Left lung (tissue), 10 donors: Measurements from ENCODE around the gene SPRY4. TPM values are rescaled to one million over a fixed set of nuclear protein-coding genes. Genes with fewer than 3 reads are reported as not detected.
A peak's percentile ranks its signal among the peaks of the same experiment; 100 is the strongest.

Experiments used
- ATAC-seq: fragments of 200-7000 bp; cut with Tn5 transposase; one replicate; pipeline ENCODE4 v1.9.1; 2020; ENCODE audit warnings: moderate library complexity
- DNase-seq, 4 donors: peaks; one replicate each; pipeline ENCODE4 v3.0.0-alpha.2; 2013 to 2020
- H3K27ac ChIP-seq, 2 donors: fragments of 200-600 bp; sonication (generic) in 1 of 2; one replicate each; pipeline versions ENCODE4 v1.5.0 to v1.8.0; 2020 to 2021
- H3K27me3 ChIP-seq, 2 donors: fragments of 200-600 bp; sonication (generic) in 1 of 2; one replicate each; pipeline versions ENCODE4 v1.5.0 to v1.8.0; 2020 to 2021
- H3K36me3 ChIP-seq, 2 donors: fragments of 200-600 bp; sonication (generic) in 1 of 2; one replicate each; pipeline versions ENCODE4 v1.5.0 to v1.8.0; 2020 to 2021
- H3K4me1 ChIP-seq, 2 donors: fragments of 200-600 bp; one replicate each; pipeline ENCODE4 v1.8.0; 2021
- H3K4me3 ChIP-seq, 2 donors: fragments of 200-600 bp; sonication (generic) in 1 of 2; one replicate each; pipeline versions ENCODE4 v1.5.0 to v1.8.0; 2020 to 2021; ENCODE audit warnings: mild to moderate bottlenecking in 1 of 2
- H3K9me3 ChIP-seq, 2 donors: fragments of 200-600 bp; sonication (generic) in 1 of 2; one replicate each; pipeline versions ENCODE4 v1.5.0 to v1.8.0; 2020 to 2021
- intact Hi-C, 2 donors: fragments of 100-400 bp; cut with DNase I; formaldehyde crosslinking; loops; one replicate each; pipeline versions ENCODE4 v1.11.2 to v1.14.2; 2022
- polyA plus RNA-seq, 6 donors: library from polyadenylated mRNA; unstranded; fragments of 120-200 nt; gene quantifications; one replicate each; pipeline ENCODE4 v1.2.1, GENCODE V29; 2013; ENCODE audit not compliant: insufficient read length in 6 of 6
- total RNA-seq, 2 donors: library from RNA; stranded (reverse); fragmentation: NEBNext Ultra II Directional; extraction: Animal tissue kit (Norgen Biotek cat#: 25700); gene quantifications; one replicate each; pipeline ENCODE4 v1.2.1, GENCODE V29; 2021
- TF ChIP-seq, protein P1 (sequence below), 2 donors: fragments of 200-600 bp; sonication (generic) in 1 of 2; IDR thresholded peaks; one replicate each; pipeline versions ENCODE4 v1.5.0 to v1.8.0; 2021; ENCODE audit warnings: antibody characterized with exemption in 2 of 2
- donor health status: DM: no; HTN: yes; CAD: no.
- donor health status: DM: no; HTN: no; CAD: no.

Gene SPRY4
- total and polyA plus RNA-seq, 8 donors, result 28.9 to 56.5 (median 45.9) TPM

DNA sequence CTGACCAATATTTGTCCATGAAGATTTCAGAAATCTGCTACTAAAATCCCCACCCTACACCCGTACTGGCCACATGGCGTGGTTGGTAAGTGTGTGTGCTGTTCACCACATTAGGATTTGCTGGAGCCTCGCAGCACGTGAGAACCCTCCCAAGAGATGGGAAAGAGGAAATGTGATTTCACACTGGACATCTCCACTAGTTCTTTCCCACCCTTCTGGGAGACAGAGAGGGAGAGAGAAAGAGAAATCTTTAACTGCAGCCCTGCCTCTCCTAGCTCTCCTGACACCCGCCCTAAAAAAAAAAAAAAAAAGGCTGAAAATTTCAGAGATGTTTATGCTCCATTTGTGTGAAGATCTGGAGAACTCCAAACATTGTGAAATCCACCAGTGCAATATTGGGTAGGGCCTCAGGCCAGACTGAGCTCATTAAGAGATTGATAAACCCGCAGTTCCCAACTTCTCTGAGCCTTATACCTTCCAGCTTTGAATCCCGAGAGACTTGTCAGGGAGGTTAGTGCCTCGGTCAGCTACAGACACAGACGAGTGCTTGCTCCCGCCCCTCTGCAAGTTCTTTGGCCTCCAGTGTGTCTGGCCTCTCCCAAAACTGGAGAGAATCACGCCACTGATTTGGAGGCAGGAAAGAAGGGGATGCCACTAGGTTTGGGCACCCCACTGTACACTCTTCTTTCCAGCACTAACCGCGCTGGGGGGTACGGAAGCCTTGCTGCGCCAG is 1.9 kb downstream of the SPRY4 start:
- DNase-seq (peak in 1 of 4 donors; percentile 25), ATAC-seq (no peak)
- Histone ChIP-seq H3K36me3 (no peaks in the 10 kb centered on the region), H3K27me3 (peaks cover 0 to 86% of the 10 kb centered on the region in 2 donors), H3K27ac (peak overlapping the region; percentile 83 to 88), H3K4me3 (peak overlapping the region; percentile 57 to 63), H3K9me3 (no peaks in the 10 kb centered on the region), H3K4me1 (peaks cover 38 to 89% of the 10 kb centered on the region in 2 donors)
- intact Hi-C loops, result no loop called here
- TF ChIP-seq, protein P1, sequence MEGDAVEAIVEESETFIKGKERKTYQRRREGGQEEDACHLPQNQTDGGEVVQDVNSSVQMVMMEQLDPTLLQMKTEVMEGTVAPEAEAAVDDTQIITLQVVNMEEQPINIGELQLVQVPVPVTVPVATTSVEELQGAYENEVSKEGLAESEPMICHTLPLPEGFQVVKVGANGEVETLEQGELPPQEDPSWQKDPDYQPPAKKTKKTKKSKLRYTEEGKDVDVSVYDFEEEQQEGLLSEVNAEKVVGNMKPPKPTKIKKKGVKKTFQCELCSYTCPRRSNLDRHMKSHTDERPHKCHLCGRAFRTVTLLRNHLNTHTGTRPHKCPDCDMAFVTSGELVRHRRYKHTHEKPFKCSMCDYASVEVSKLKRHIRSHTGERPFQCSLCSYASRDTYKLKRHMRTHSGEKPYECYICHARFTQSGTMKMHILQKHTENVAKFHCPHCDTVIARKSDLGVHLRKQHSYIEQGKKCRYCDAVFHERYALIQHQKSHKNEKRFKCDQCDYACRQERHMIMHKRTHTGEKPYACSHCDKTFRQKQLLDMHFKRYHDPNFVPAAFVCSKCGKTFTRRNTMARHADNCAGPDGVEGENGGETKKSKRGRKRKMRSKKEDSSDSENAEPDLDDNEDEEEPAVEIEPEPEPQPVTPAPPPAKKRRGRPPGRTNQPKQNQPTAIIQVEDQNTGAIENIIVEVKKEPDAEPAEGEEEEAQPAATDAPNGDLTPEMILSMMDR (IDR thresholded peaks at IDR 0.05), result no peak

DNA sequence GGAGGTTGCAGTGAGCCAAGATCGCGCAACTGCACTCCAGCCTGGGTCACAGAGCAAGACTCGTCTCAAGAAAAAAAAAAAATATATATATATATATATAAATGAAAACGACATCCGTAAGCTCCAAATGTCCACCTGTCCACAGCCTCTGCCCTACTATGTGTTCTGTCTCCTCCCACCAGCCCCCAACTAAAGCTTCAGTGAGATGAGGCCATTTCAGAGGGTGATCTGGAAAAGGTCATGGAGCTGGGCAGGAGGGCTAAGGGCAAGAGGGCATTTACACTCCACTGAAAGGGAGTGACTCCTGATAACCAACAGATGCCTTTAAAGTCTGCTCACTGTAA is 2.4 kb downstream of the SPRY4 start:
- H3K9me3 ChIP-seq, result no peaks in the 10 kb centered on the region
- H3K36me3 ChIP-seq, result no peaks in the 10 kb centered on the region
- H3K27me3 ChIP-seq, result peaks cover 0 to 80% of the 10 kb centered on the region in 2 donors
- DNase-seq (no peak), ATAC-seq (no peak)
- TF ChIP-seq, protein P1 (IDR thresholded peaks at IDR 0.05), result no peak
- intact Hi-C loops, result no loop called here
- H3K4me3 ChIP-seq, result peak overlapping the region; percentile 57 to 63
- peak overlapping the region; percentile 83 to 88 for H3K27ac ChIP-seq
- H3K4me1 ChIP-seq, result peaks cover 39 to 94% of the 10 kb centered on the region in 2 donors

DNA sequence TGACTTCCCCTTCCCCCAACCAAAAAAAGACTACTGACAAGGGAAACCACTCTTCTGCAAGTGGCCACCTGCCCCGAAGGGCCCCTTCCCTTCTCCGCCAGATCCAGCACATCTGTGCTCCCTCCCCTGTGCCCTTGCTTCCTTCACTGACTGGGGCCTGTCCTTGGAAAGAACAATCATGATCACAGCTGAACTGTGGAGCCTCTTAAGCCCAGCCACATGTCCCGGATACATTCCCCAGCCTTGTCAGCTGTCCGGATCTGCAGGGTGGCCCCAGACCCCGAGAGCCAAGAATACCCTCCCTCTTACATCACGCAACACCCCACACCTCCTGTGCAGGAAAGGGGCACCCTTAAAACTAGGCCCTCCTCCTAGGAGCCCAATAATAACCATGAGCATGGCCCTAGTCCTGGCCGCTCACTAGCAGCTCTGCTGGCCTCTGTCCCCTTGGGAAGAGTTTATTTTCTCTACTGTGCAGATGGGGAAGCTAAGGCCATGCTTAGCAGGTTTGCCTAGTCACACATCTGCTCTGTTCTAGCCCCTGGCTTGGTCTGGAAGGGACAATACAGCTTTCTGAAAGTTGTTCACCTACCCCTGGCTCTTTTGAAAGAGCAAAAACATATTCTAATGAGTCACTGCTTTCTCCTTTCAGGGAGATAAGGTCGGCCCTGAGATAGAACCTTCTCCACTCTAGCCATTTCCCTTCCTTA is 3.8 kb downstream of the SPRY4 start:
- Histone ChIP-seq H3K27me3 (peaks cover 0 to 67% of the 10 kb centered on the region in 2 donors), H3K27ac (peak overlapping the region; percentile 56 to 60), H3K4me3 (peak overlapping the region; percentile 2 to 57), H3K36me3 (no peaks in the 10 kb centered on the region), H3K4me1 (peaks cover 53 to 99% of the 10 kb centered on the region in 2 donors), H3K9me3 (no peaks in the 10 kb centered on the region)
- ATAC-seq (no peak), DNase-seq (no peak)
- intact Hi-C loops, result no loop called here
- TF ChIP-seq, protein P1 (IDR thresholded peaks at IDR 0.05), result no peak

DNA sequence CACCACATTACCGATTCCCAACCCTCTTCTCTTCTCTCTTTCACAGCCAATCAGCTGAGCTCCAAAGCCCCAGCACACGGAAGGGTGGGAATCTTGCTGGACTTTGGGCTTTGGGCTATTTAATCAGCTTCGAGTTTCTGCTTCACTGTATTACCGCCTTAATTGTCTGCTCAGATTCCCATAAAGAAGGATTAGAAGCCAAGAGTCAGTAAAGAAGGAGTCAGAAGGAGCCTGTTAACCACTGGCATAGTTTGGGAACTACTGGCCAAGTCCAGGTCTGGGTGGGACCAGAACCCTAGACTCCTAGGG is 4.4 kb downstream of the SPRY4 start:
- TF ChIP-seq, protein P1 (IDR thresholded peaks at IDR 0.05), result no peak
- peak overlapping the region in 1 of 2 donors; percentile 57 for H3K4me3 ChIP-seq
- peak overlapping the region; percentile 55 to 60 for H3K27ac ChIP-seq
- intact Hi-C loops, result no loop called here
- no peaks in the 10 kb centered on the region for H3K9me3 ChIP-seq
- DNase-seq (no peak), ATAC-seq (no peak)
- peaks cover 54 to 99% of the 10 kb centered on the region in 2 donors for H3K4me1 ChIP-seq
- no peaks in the 10 kb centered on the region for H3K36me3 ChIP-seq
- peaks cover 0 to 61% of the 10 kb centered on the region in 2 donors for H3K27me3 ChIP-seq
